ENCODE measurements around the gene TAS1R3. TPM values are rescaled to one million over a fixed set of nuclear protein-coding genes. Genes with fewer than 3 reads are reported as not detected.

The TAS1R3 gene
- total RNA-seq = 1.6 TPM

- Histone ChIP-seq H3K27ac (ENCODE audit: low read depth, low read length) (no peak within 1 kb of the TSS), H3K9me3 (ENCODE audit: control insufficient read depth in 3 of 3, low read length in 3 of 3) (no peaks in the 10 kb centered on the region), H3K9ac (ENCODE audit: low read depth in 1 of 3, low read length in 3 of 3) (peak within 1 kb of the TSS in 2 of 3 donors; percentile 7 to 60), H3K4me3 (ENCODE audit: low read length in 3 of 3) (peak within 1 kb of the TSS in 2 of 3 donors; percentile 25 to 54), H3K36me3 (ENCODE audit: control insufficient read depth in 3 of 3, insufficient read depth in 3 of 3, low read length in 3 of 3) (peaks cover 10 to 34% (median 18%) of the 10 kb centered on the region in 3 donors), H3K4me1 (ENCODE audit: control insufficient read depth in 3 of 3, insufficient read depth in 3 of 3, low read length in 3 of 3) (peaks cover 33 to 67% (median 51%) of the 10 kb centered on the region in 3 donors), H3K27me3 (ENCODE audit: control insufficient read depth in 3 of 3, insufficient read depth in 3 of 3, low read length in 3 of 3) (peaks cover 0 to 5% (median 4%) of the 10 kb centered on the region in 3 donors)
Measured at GRCh38 chr1:1331068-1331965, at the start of gene TAS1R3. Gene TAS1R3, plus strand, starts transcription at chr1:1331280. Its CDS starts 66 bp downstream, at chr1:1331346.

DNA sequence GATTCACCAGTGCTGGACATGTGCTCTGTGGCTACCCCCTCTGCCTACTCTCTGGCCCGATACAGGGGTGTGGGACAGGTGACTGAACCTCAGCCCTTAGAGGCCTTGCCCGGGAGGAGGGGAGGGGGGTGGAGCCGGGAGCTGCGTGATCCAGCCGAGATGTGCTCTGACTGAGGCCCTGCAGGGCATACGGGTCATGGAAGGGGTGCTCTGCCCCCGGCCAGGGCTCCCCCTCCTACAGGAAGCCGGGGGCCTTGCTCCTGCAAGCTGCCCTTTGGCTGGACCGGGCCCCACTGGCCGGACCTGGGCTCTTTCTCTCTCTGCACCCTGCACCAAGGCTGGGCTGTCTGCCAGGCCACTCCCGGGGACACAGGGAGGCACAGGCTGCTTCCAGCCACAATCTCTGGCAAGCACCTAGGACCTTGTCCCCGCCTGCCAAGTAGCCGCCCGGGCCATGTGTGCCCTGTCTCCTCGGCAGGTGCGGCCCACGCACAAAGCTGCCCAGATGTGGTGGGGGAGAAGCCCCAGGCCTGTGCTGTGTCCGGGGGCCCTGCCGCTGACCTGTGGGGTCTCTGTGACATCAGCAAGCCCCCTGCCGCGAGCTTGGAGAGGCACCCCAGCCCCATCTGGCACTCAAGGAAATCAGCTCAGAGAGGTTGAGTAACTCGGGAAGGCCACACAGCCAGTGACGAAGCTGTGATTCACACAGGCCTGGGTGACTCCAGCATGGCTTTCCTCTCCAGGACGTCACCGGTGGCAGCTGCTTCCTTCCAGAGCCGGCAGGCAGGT, 49.4 kb upstream of the TAS1R3 start:
- Histone ChIP-seq H3K4me3 (ENCODE audit: low read length in 3 of 3) (no peak overlapping the region), H3K27me3 (ENCODE audit: control insufficient read depth in 3 of 3, insufficient read depth in 3 of 3, low read length in 3 of 3) (peaks cover 21 to 28% (median 22%) of the 10 kb centered on the region in 3 donors), H3K9me3 (ENCODE audit: control insufficient read depth in 3 of 3, low read length in 3 of 3) (no peaks in the 10 kb centered on the region), H3K36me3 (ENCODE audit: control insufficient read depth in 3 of 3, insufficient read depth in 3 of 3, low read length in 3 of 3) (no peaks in the 10 kb centered on the region), H3K4me1 (ENCODE audit: control insufficient read depth in 3 of 3, insufficient read depth in 3 of 3, low read length in 3 of 3) (peaks cover 0 to 12% (median 2%) of the 10 kb centered on the region in 3 donors), H3K27ac (ENCODE audit: low read depth, low read length) (no peak overlapping the region), H3K9ac (ENCODE audit: low read depth in 1 of 3, low read length in 3 of 3) (no peak overlapping the region)

- no peak overlapping the region for H3K9ac ChIP-seq (ENCODE audit: low read depth in 1 of 3, low read length in 3 of 3)
- peaks cover 31 to 39% (median 33%) of the 10 kb centered on the region in 3 donors for H3K27me3 ChIP-seq (ENCODE audit: control insufficient read depth in 3 of 3, insufficient read depth in 3 of 3, low read length in 3 of 3)
- peaks cover 0 to 12% (median 2%) of the 10 kb centered on the region in 3 donors for H3K4me1 ChIP-seq (ENCODE audit: control insufficient read depth in 3 of 3, insufficient read depth in 3 of 3, low read length in 3 of 3)
- no peak overlapping the region for H3K4me3 ChIP-seq (ENCODE audit: low read length in 3 of 3)
- H3K27ac ChIP-seq (ENCODE audit: low read depth, low read length) = no peak overlapping the region
- no peaks in the 10 kb centered on the region for H3K36me3 ChIP-seq (ENCODE audit: control insufficient read depth in 3 of 3, insufficient read depth in 3 of 3, low read length in 3 of 3)
- no peaks in the 10 kb centered on the region for H3K9me3 ChIP-seq (ENCODE audit: control insufficient read depth in 3 of 3, low read length in 3 of 3)
Measured at GRCh38 chr1:1282998-1283397, 48.1 kb upstream of the TAS1R3 start.

GRCh38 chr1:1283821-1284220, 47.3 kb upstream of the TAS1R3 start:
- Histone ChIP-seq H3K4me3 (ENCODE audit: low read length in 3 of 3) (no peak overlapping the region), H3K27ac (ENCODE audit: low read depth, low read length) (no peak overlapping the region), H3K36me3 (ENCODE audit: control insufficient read depth in 3 of 3, insufficient read depth in 3 of 3, low read length in 3 of 3) (no peaks in the 10 kb centered on the region), H3K9me3 (ENCODE audit: control insufficient read depth in 3 of 3, low read length in 3 of 3) (no peaks in the 10 kb centered on the region), H3K9ac (ENCODE audit: low read depth in 1 of 3, low read length in 3 of 3) (no peak overlapping the region), H3K4me1 (ENCODE audit: control insufficient read depth in 3 of 3, insufficient read depth in 3 of 3, low read length in 3 of 3) (peaks cover 0 to 12% (median 2%) of the 10 kb centered on the region in 3 donors), H3K27me3 (ENCODE audit: control insufficient read depth in 3 of 3, insufficient read depth in 3 of 3, low read length in 3 of 3) (peaks cover 31 to 39% (median 33%) of the 10 kb centered on the region in 3 donors)

DNA sequence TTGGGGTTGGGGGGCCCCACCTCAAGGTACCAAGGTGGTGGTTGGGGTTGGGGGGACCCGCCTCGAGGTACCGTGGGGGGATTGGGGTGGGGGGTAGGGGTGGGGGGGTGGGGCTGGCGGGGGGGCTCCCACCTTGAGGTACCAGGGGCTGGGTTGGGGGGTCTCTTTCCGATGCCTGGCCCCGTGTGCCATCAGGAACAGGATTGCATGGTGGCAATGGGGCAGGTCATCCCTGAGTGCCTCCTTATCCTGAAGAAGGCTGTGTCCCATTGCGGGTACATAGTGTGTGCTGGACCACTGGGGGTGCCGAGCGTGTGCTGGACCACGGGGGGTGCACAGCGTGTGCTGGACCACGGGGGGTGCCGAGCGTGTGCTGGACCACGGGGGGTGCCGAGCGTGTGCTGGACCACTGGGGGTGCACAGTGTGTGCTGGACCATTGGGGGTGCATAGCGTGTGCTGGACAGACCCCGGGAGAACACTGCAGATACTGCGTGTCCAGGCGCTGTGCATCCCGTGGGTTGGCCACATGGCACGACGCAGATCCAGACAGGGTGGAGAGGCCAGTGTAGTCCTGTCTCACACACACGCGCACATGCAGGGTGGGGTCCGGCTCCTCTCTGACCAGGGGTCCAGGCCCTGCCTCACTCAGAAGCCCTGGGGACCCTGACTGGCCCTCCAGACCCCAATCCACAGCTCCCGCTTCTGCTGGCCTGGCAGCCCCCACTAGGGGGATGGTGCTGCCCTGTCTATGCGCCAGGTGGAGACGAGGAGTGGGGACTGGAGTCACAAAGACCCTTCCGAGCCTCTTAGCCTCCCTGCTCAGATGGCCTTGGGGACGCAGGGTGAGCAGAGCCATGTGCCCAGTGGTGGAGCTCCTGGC, 46.6 kb upstream of the TAS1R3 start:
- peaks cover 0 to 12% (median 2%) of the 10 kb centered on the region in 3 donors for H3K4me1 ChIP-seq (ENCODE audit: control insufficient read depth in 3 of 3, insufficient read depth in 3 of 3, low read length in 3 of 3)
- H3K9me3 ChIP-seq (ENCODE audit: control insufficient read depth in 3 of 3, low read length in 3 of 3) = no peaks in the 10 kb centered on the region
- H3K27me3 ChIP-seq (ENCODE audit: control insufficient read depth in 3 of 3, insufficient read depth in 3 of 3, low read length in 3 of 3) = peaks cover 31 to 39% (median 33%) of the 10 kb centered on the region in 3 donors
- H3K36me3 ChIP-seq (ENCODE audit: control insufficient read depth in 3 of 3, insufficient read depth in 3 of 3, low read length in 3 of 3) = no peaks in the 10 kb centered on the region
- H3K9ac ChIP-seq (ENCODE audit: low read depth in 1 of 3, low read length in 3 of 3) = no peak overlapping the region
- H3K27ac ChIP-seq (ENCODE audit: low read depth, low read length) = no peak overlapping the region
- H3K4me3 ChIP-seq (ENCODE audit: low read length in 3 of 3) = no peak overlapping the region

DNA sequence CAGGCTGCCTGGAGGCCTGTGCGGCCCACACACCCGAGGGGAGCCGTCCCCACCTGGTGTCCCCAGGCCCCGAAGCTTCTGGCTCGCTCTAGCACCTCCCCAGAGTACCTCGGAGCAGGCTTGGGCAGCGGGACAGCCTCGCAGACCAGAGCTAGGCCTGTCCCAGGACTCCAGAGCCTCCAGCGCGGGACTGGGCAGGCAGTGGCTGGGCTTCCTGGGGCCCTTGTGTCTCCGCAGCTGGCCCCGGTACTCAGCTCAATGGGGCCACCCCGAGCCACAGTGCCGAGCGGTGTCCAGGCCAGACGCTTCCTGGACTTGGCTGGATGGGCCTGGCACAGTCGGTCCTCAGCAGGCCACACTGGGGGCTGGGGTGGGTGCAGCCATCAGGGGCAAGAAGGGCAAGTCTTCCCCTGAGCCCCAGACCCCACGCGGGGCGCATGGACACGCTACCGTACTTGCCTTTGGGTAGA, 45.9 kb upstream of the TAS1R3 start:
- Histone ChIP-seq H3K9ac (ENCODE audit: low read depth in 1 of 3, low read length in 3 of 3) (no peak overlapping the region), H3K36me3 (ENCODE audit: control insufficient read depth in 3 of 3, insufficient read depth in 3 of 3, low read length in 3 of 3) (no peaks in the 10 kb centered on the region), H3K4me3 (ENCODE audit: low read length in 3 of 3) (no peak overlapping the region), H3K27ac (ENCODE audit: low read depth, low read length) (no peak overlapping the region), H3K27me3 (ENCODE audit: control insufficient read depth in 3 of 3, insufficient read depth in 3 of 3, low read length in 3 of 3) (peaks cover 31 to 39% (median 33%) of the 10 kb centered on the region in 3 donors), H3K4me1 (ENCODE audit: control insufficient read depth in 3 of 3, insufficient read depth in 3 of 3, low read length in 3 of 3) (peaks cover 0 to 12% (median 2%) of the 10 kb centered on the region in 3 donors), H3K9me3 (ENCODE audit: control insufficient read depth in 3 of 3, low read length in 3 of 3) (no peaks in the 10 kb centered on the region)

GRCh38 chr1:1285611-1286311, 45.3 kb upstream of the TAS1R3 start:
- Histone ChIP-seq H3K27me3 (ENCODE audit: control insufficient read depth in 3 of 3, insufficient read depth in 3 of 3, low read length in 3 of 3) (peaks cover 31 to 43% (median 33%) of the 10 kb centered on the region in 3 donors), H3K36me3 (ENCODE audit: control insufficient read depth in 3 of 3, insufficient read depth in 3 of 3, low read length in 3 of 3) (no peaks in the 10 kb centered on the region), H3K9ac (ENCODE audit: low read depth in 1 of 3, low read length in 3 of 3) (no peak overlapping the region), H3K4me3 (ENCODE audit: low read length in 3 of 3) (no peak overlapping the region), H3K4me1 (ENCODE audit: control insufficient read depth in 3 of 3, insufficient read depth in 3 of 3, low read length in 3 of 3) (peaks cover 0 to 12% (median 2%) of the 10 kb centered on the region in 3 donors), H3K9me3 (ENCODE audit: control insufficient read depth in 3 of 3, low read length in 3 of 3) (no peaks in the 10 kb centered on the region), H3K27ac (ENCODE audit: low read depth, low read length) (no peak overlapping the region)

DNA sequence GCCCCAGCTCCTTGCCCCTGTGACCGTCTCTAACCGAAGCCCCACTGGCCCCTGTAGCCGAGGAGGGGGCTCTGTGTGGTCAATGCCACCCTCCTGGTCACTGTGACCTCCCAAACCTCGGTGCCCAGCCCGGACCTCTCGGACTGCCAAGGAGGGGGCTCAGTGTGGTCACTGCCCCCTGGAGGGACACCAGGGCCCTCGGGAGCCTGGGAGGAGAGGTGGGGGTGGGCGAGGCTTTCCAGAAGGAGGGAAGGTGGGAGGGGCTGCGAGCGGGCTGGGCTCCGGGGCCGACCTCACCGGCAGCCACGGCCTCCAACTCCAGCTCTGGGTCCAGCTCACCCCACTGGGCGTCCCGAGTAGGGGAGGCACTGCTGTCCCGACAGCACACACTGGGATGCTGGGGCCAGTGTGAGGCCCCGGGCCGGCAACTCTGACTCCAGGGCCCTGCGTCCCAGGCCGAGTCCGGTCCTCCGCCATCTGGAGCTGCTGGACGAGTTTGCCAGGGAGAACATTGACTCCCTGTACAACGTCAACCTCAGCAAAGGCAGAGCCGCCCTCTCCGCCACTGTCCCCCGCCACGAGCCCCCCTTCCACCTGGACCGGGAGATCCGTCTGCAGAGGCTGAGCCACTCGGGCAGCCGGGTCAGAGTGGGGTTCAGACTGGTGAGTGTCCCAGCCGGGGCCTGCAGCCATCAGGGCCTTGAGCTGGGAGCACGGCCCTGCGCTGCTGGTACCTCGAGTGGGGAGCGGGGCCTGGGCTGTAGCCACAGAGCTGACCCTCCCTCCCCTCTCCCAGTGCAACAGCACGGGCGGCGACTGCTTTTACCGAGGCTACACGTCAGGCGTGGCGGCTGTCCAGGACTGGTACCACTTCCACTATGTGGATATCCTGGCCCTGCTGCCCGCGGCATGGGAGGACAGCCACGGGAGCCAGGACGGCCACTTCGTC, 44.5 kb upstream of the TAS1R3 start:
- H3K36me3 ChIP-seq (ENCODE audit: control insufficient read depth in 3 of 3, insufficient read depth in 3 of 3, low read length in 3 of 3) = no peaks in the 10 kb centered on the region
- no peak overlapping the region for H3K4me3 ChIP-seq (ENCODE audit: low read length in 3 of 3)
- H3K4me1 ChIP-seq (ENCODE audit: control insufficient read depth in 3 of 3, insufficient read depth in 3 of 3, low read length in 3 of 3) = peaks cover 4 to 16% (median 7%) of the 10 kb centered on the region in 3 donors
- H3K27me3 ChIP-seq (ENCODE audit: control insufficient read depth in 3 of 3, insufficient read depth in 3 of 3, low read length in 3 of 3) = peaks cover 31 to 43% (median 33%) of the 10 kb centered on the region in 3 donors
- no peak overlapping the region for H3K9ac ChIP-seq (ENCODE audit: low read depth in 1 of 3, low read length in 3 of 3)
- H3K27ac ChIP-seq (ENCODE audit: low read depth, low read length) = no peak overlapping the region
- no peaks in the 10 kb centered on the region for H3K9me3 ChIP-seq (ENCODE audit: control insufficient read depth in 3 of 3, low read length in 3 of 3)
